Activated CD8-positive, alpha-beta T cell treated with anti-CD3 and anti-CD28 coated beads, Interleukin-2, amount 10 ng/mL, durations not matched to agents 7 days and 5 days (primary cell): ENCODE measurements around the gene KPTN. TPM values are rescaled to one million over a fixed set of nuclear protein-coding genes. Genes with fewer than 3 reads are reported as not detected.

Source experiments
- ATAC-seq: fragments of 150-1000 bp; cut with Tn5 transposase; one replicate; pipeline ENCODE4 v1.10.0; 2021; ENCODE audit warnings: moderate library complexity
- CTCF ChIA-PET: fragments of 350-600 bp; sonication (Branson Sonifier 250); formaldehyde crosslinking; loops from one replicate; lab custom pipeline; 2021; ENCODE audit warnings: antibody characterized with exemption; lab: Charles Lee
- POLR2A ChIA-PET: fragments of 350-600 bp; sonication (Branson Sonifier 250); formaldehyde crosslinking; loops from one replicate; lab custom pipeline; 2021; ENCODE audit warnings: antibody characterized with exemption; lab: Charles Lee
- DNase-seq: peaks from one replicate; pipeline ENCODE4 v3.0.0-alpha.2; 2020
- H3K27ac Mint-ChIP-seq: one replicate; pipeline ENCODE4 v1.8.0; 2021; ENCODE audit warnings: mild to moderate bottlenecking, mixed read lengths
- H3K27me3 Mint-ChIP-seq: one replicate; pipeline ENCODE4 v1.8.0; 2021; ENCODE audit warnings: low read depth, mixed read lengths
- H3K36me3 Mint-ChIP-seq: one replicate; pipeline ENCODE4 v1.8.0; 2021; ENCODE audit warnings: low read depth, mixed read lengths
- H3K4me1 Mint-ChIP-seq: one replicate; pipeline ENCODE4 v1.8.0; 2021; ENCODE audit warnings: low read depth, mixed read lengths
- H3K4me3 Mint-ChIP-seq: one replicate; pipeline ENCODE4 v1.8.0; 2021; ENCODE audit warnings: mild to moderate bottlenecking, mixed read lengths
- H3K9me3 Mint-ChIP-seq: one replicate; pipeline ENCODE4 v1.8.0; 2022; ENCODE audit warnings: mixed read lengths; ENCODE audit not compliant: insufficient read depth
- total RNA-seq, 2 experiments: library from RNA; stranded (reverse); gene quantifications; one replicate each; pipeline ENCODE4 v1.2.3, GENCODE V29; 2021

The KPTN gene
- total RNA-seq, 2 experiments from 2014 or later: 12.6 to 13.0 TPM

DNA sequence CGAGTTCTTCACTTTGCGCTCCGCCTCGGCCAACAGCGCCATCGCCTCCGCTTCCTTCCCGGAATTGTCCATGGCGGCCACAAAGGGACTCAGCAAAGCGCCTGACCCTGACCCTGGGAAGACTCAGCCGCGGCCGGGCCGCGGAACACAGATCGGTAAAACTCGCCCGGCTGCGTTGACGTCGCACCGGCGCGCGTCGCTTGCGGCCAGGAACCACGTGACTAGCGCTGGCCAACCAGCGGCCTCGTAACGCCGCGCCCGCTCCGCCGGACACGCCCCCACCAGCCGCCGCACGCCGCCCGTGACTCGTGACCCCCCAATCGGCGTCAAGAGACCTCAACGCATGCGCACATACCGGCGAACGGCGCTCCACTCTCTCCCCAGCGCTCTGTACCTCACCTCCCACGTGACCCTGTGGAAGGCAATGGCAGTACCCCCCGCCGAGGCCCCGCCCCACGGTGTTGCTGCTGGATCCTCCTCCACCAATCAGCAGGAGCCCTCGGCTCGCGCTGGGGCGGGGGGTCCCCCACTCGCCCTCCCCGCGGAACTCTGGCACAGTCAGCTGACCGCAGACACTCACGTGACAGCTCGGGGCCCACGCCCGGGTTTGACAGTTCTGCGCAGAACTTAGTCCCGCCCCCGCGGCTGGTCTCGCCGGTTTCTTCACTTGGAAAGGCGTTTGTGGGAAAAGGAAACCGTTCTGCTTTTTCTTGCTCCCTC is 31.0 kb upstream of the KPTN start, which contains the start of gene NAPA:
TSS of gene NAPA (minus strand) at position 195 of the 720 bp plus-strand sequence. CDS start at position 72, 123 bp downstream.
- Mint-ChIP-seq H3K9me3 (no peaks in the 10 kb centered on the region), H3K27me3 (peaks cover 11% of the 10 kb centered on the region), H3K27ac (peak within 1 kb of the TSS; percentile 96), H3K36me3 (peaks cover 12% of the 10 kb centered on the region), H3K4me1 (peaks cover 81% of the 10 kb centered on the region), H3K4me3 (peak within 1 kb of the TSS; percentile 94)
- DNase-seq (peak; percentile 100), ATAC-seq (peak; percentile 96)
- CTCF ChIA-PET: interaction anchor here (0.7 to 2.6 kb wide), 25 partner anchors 13 to 237 kb away, joined by 3 to 20 read pairs (median 3); partner anchors contain the start of genes DHX34 and KPTN
- POLR2A ChIA-PET: interaction anchor here (0.6 to 2.8 kb wide), 12 partner anchors 9 to 402 kb away, joined by 3 to 17 read pairs (median 4); partner anchors contain the start of genes BICRA, KPTN, SELENOW and ZC3H4

DNA sequence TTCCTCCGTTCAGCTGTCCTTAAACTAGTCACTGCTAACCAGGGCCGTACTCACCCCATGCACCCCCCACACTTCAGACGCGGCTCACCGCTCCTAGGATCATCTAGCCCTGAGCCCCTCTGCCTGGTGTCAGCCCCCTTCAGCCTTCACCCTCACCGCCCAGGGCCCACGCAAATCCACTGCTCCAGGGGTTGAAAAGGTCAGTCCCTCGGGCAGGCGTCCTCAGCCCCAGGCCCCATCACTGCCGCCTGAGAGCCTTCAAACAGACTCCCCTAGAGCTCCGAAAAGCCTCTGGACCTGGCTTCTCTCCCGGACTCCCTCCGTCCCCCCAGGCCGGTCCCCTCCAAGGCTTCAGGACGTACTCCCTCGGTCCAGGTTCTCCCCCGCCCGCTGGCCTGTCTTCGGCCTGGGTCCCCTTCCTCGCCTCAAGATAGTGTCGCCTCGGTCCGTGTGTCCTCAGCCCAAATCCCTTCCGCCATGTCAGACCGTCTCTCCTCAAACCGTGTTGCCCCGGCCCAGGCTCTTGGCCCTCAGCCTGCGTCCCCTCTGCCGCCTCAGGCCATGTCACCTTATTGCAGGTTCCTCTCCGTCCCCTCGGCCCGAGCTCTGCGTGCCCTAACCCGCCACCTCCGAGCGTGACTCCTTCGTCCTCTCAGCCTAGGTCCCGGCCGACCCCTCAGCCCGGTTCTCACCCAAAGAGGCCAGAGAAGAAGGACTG is 30.3 kb upstream of the KPTN start:
- H3K4me3 Mint-ChIP-seq: peak overlapping the region; percentile 94
- peak overlapping the region; percentile 96 for H3K27ac Mint-ChIP-seq
- CTCF ChIA-PET: interaction anchor here (0.7 to 1.9 kb wide), 2 partner anchors 30 to 77 kb away, joined by 3 to 7 read pairs; partner anchors contain the start of gene KPTN
- ATAC-seq (peak; percentile 7), DNase-seq (peak; percentile 29)
- POLR2A ChIA-PET: interaction anchor here (0.6 to 2.8 kb wide), 6 partner anchors 21 to 264 kb away, joined by 3 to 17 read pairs (median 5); partner anchors contain the start of genes KPTN and SELENOW
- H3K36me3 Mint-ChIP-seq: peaks cover 15% of the 10 kb centered on the region
- peaks cover 76% of the 10 kb centered on the region for H3K4me1 Mint-ChIP-seq
- H3K27me3 Mint-ChIP-seq: peaks cover 7% of the 10 kb centered on the region
- no peaks in the 10 kb centered on the region for H3K9me3 Mint-ChIP-seq

DNA sequence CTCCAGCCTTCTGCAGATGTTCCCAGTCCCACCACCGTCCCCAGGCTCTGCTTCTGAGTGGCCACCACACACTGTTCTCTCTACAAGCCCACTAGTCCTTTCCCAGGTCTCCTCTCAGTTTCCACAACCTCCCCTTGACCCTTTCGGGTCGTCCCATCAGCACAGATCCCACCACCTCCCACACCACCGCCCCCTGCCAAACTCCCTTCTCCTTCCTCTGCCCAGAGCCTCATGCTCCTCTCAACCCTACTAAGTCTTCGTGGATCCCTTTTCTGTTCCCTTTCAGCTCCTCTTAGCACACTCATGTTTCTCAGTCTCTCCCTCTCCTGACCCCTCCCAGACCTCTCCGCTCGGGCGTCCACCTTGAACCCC is 28.9 kb upstream of the KPTN start:
- peak overlapping the region; percentile 96 for H3K27ac Mint-ChIP-seq
- no peaks in the 10 kb centered on the region for H3K27me3 Mint-ChIP-seq
- no peaks in the 10 kb centered on the region for H3K9me3 Mint-ChIP-seq
- CTCF ChIA-PET: interaction anchor here (1.2 to 1.9 kb wide), 3 partner anchors 25 to 186 kb away, joined by 3 to 7 read pairs (median 3); no protein-coding TSS in a partner anchor
- DNase-seq (no peak), ATAC-seq (no peak)
- H3K36me3 Mint-ChIP-seq: peaks cover 13% of the 10 kb centered on the region
- peak overlapping the region; percentile 94 for H3K4me3 Mint-ChIP-seq
- POLR2A ChIA-PET: interaction anchor here (0.7 to 2.8 kb wide), 6 partner anchors 14 to 95 kb away, joined by 3 to 15 read pairs (median 4); no protein-coding TSS in a partner anchor
- H3K4me1 Mint-ChIP-seq: peaks cover 63% of the 10 kb centered on the region

DNA sequence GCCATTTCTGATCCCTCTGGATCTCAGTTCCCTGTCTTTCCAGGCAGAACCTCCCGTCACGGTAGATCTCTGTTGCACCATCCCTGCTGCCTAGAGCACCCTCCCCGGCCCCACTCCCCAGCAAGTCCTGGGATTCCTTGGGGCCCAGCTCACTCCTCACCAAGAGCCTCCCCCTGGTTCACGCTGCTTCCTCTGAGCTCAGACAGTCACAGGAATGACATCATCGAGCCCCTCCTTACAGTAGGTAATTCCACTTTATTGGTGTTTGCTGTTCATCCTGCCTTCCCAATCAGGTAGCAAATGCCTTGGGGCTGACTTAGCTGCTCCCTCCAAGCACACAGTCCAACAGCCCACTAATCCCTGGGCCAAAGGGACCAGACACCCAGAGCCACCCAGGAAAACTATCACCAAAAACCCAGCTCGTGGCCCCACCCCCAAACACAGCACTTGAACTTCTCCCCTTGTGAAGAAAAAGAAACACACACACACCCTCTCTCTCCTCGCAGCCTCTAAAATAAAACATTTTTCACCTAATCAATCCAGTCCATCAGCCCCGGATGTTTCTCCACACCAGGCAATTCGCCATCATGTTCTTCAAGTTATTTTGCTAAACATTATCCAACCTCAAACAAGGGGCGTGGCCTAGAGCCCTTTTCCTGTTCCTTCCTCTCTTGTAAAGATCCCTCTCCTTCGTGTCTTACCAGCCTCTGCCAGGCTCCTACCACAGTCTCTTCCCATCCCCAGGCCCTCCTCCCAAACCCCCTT is 28.3 kb upstream of the KPTN start:
- Mint-ChIP-seq H3K27me3 (no peaks in the 10 kb centered on the region), H3K36me3 (peaks cover 13% of the 10 kb centered on the region), H3K27ac (peak overlapping the region; percentile 96), H3K9me3 (no peaks in the 10 kb centered on the region), H3K4me1 (peaks cover 57% of the 10 kb centered on the region), H3K4me3 (peak overlapping the region; percentile 94)
- ChIA-PET CTCF (interaction anchor here (1.2 to 1.9 kb wide), 5 partner anchors 25 to 215 kb away, joined by 3 to 7 read pairs (median 3); no protein-coding TSS in a partner anchor), POLR2A (interaction anchor here (0.6 to 2.8 kb wide), 10 partner anchors 10 to 96 kb away, joined by 3 to 15 read pairs (median 4); no protein-coding TSS in a partner anchor)
- DNase-seq: peak; percentile 43
- no peak for ATAC-seq

DNA sequence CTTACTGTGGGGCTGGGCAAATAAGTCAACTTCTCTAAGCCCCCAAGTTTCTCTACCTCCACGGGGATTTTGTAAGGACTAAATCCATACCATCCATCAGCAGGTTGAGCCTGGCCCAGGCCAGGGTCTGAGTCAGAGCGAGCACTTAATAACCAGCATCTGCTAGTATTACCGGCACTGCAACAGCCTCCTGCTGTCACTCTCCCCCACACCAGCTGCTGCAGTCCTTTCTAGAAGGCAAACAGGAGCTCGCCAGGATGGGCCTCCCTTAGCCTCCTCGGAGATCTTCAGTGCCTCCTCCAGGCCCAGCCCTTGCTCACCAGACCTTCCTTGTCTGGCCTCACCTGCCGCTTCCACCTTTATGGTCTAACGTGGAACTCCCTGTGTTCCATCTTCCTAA is 27.7 kb upstream of the KPTN start:
- no peaks in the 10 kb centered on the region for H3K9me3 Mint-ChIP-seq
- no peak overlapping the region for H3K4me3 Mint-ChIP-seq
- CTCF ChIA-PET: interaction anchor here (0.8 to 1.7 kb wide), 4 partner anchors 75 to 214 kb away, joined by 3 to 4 read pairs (median 4); no protein-coding TSS in a partner anchor
- DNase-seq: no peak
- POLR2A ChIA-PET: interaction anchor here (0.6 to 1.3 kb wide), 4 partner anchors 10 to 92 kb away, joined by 3 to 5 read pairs (median 4); no protein-coding TSS in a partner anchor
- peaks cover 51% of the 10 kb centered on the region for H3K4me1 Mint-ChIP-seq
- no peaks in the 10 kb centered on the region for H3K27me3 Mint-ChIP-seq
- peak overlapping the region; percentile 96 for H3K27ac Mint-ChIP-seq
- ATAC-seq: no peak
- H3K36me3 Mint-ChIP-seq: peaks cover 13% of the 10 kb centered on the region

DNA sequence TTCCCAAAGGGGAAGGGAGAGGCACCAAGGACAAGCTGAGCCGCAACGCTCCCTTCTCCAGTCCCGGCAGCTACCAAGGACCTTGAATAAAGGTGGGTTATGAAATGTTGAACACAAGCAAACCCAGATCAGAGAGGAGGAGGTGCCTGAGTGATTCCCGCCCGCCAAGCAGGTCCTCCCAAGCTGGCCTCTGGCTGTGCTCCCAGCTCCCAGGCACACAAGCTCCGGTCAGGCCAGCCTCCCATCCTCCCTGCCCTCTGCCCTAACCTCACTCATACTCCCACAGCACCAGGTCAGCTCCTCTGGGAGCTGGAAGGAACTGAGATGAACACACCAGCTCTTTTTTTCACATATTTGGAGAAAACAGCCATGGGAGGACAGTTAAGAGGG is 27.1 kb upstream of the KPTN start:
- H3K9me3 Mint-ChIP-seq: no peaks in the 10 kb centered on the region
- ChIA-PET CTCF (interaction anchor here (0.8 to 1.7 kb wide), 4 partner anchors 74 to 214 kb away, joined by 3 to 4 read pairs (median 4); no protein-coding TSS in a partner anchor), POLR2A (interaction anchor here (0.6 to 1.3 kb wide), 5 partner anchors 11 to 93 kb away, joined by 3 to 5 read pairs (median 3); partner anchors contain the start of gene KPTN)
- no peak for ATAC-seq
- no peak for DNase-seq
- H3K4me1 Mint-ChIP-seq: peaks cover 45% of the 10 kb centered on the region
- H3K27ac Mint-ChIP-seq: peak overlapping the region; percentile 96
- H3K4me3 Mint-ChIP-seq: no peak overlapping the region
- peaks cover 13% of the 10 kb centered on the region for H3K36me3 Mint-ChIP-seq
- H3K27me3 Mint-ChIP-seq: no peaks in the 10 kb centered on the region

DNA sequence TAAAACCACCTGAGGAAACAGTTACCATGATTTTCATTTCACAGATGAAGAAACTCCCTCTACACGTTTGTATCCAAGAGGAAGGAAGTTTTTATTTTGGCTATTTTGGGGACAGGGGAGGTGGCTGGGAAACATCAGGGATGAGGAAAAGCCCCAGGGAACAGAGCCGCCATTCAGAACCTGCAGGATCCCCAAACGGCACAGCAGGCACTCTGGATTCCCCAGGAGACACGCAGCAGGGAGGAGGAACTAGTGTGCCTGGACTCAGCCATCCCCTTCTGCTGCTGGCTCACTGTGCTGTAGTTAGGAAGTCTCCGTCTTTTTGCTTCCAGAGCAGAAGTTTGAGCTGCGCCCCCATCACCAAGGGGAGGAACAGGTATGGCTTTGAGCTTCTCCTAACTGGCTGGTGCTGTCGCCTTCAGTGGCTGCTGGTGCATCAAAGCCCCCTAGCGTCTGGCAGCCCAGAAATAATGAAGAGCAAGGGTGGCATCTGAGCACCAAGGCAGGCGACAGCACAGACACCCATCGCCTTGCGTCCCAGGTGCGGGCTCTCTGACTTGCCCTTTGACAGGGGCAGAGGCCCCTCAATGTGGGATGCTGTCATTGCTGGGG is 26.6 kb upstream of the KPTN start:
- no peak overlapping the region for H3K4me3 Mint-ChIP-seq
- ChIA-PET CTCF (interaction anchor here (0.8 to 1.7 kb wide), 4 partner anchors 74 to 196 kb away, joined by 3 to 5 read pairs (median 4); no protein-coding TSS in a partner anchor), POLR2A (interaction anchor here (0.6 to 1.2 kb wide), 3 partner anchors 10 to 30 kb away, joined by 3 read pairs; partner anchors contain the start of gene KPTN)
- no peak for ATAC-seq
- H3K9me3 Mint-ChIP-seq: no peaks in the 10 kb centered on the region
- H3K36me3 Mint-ChIP-seq: peaks cover 15% of the 10 kb centered on the region
- no peak for DNase-seq
- peaks cover 40% of the 10 kb centered on the region for H3K4me1 Mint-ChIP-seq
- H3K27ac Mint-ChIP-seq: peak overlapping the region; percentile 96
- H3K27me3 Mint-ChIP-seq: no peaks in the 10 kb centered on the region

DNA sequence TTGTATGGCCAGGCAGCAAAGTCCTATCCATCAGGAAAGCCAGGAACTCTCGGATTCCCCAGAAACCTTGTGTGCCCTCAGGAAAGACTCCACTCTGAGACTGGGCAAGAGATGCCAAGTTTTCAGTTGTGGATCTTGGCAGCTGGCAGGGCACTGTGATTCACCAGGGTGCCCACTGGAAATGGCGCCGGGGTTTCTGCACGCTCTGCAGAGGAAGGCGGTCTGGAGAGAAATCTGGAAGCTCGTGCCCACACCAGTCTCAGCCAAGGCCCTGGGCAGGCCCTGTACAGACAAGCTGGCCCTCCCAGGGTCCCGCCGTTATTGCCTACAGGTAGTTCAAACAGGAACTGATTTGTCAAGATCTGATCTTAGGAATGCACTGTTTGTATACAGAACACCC is 26.0 kb upstream of the KPTN start:
- ChIA-PET POLR2A (interaction anchor here (1.2 kb wide), 1 partner anchor 65 kb away, joined by 4 read pairs; no protein-coding TSS in a partner anchor), CTCF (interaction anchor here (1.3 kb wide), 1 partner anchor 82 kb away, joined by 5 read pairs; no protein-coding TSS in a partner anchor)
- Mint-ChIP-seq H3K27ac (no peak overlapping the region), H3K27me3 (no peaks in the 10 kb centered on the region), H3K4me1 (peaks cover 37% of the 10 kb centered on the region), H3K9me3 (no peaks in the 10 kb centered on the region), H3K4me3 (no peak overlapping the region), H3K36me3 (peaks cover 16% of the 10 kb centered on the region)
- DNase-seq (no peak), ATAC-seq (no peak)

DNA sequence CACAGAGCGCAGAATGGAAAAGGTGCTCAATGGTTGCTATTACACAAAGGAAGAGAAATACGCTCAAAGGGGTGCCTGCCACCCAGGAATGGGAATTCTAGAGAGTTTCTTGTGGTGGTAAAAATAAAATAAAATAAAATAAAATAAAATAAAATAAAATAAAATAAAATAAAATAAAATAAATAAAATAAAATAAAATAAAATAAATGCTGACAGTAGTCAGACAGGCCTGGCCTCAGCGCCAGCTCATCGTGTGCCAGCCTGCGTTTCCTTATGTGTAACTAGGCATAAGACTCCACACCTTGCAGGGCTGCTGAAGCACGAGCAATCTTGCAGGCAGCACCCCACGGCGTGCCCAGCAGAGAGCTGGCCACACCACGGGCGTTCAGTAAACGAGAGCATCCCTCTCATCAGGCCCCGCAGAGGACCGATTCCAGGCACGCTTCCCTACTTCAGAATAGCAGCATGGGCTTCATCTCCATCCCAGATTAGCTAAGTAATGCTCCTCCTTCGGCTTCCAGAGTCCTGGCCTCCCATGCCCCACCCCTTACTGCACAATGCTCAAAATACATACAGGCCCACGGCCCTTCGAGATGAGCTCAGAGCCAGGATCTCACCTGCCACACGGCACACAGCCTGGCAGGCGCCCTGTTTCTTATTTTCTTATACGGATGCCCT is 25.3 kb upstream of the KPTN start:
- CTCF ChIA-PET: interaction anchor here (0.6 to 1.5 kb wide), 3 partner anchors 13 to 204 kb away, joined by 3 to 5 read pairs (median 4); no protein-coding TSS in a partner anchor
- no peak overlapping the region for H3K4me3 Mint-ChIP-seq
- peak overlapping the region; percentile 24 for H3K27ac Mint-ChIP-seq

More for the DNA sequence above, 25.3 kb upstream of the KPTN start:
- Mint-ChIP-seq H3K9me3 (no peaks in the 10 kb centered on the region), H3K27me3 (no peaks in the 10 kb centered on the region), H3K36me3 (peaks cover 10% of the 10 kb centered on the region), H3K4me1 (peaks cover 31% of the 10 kb centered on the region)
- no peak for ATAC-seq
- no peak for DNase-seq
- POLR2A ChIA-PET: interaction anchor here (1.2 kb wide), 1 partner anchor 65 kb away, joined by 4 read pairs; no protein-coding TSS in a partner anchor
